ENCODE measurements around the gene PLAAT2.

GRCh38 chr11:63563201-63564055, at the start of gene PLAAT2:
- no peak for TF ChIP-seq CTCF (IDR thresholded peaks at IDR 0.05; ENCODE audit: borderline replicate concordance, extremely low read depth, low read length, poor library complexity, severe bottlenecking)
- TF ChIP-seq EZH2 (IDR thresholded peaks at IDR 0.05; ENCODE audit: borderline replicate concordance, low read depth, low read length, severe bottlenecking), result no peak

Measured in DND-41 (cell line).